Astrocyte (in vitro differentiated cells and primary cell): ENCODE data around the gene WDR27. TPM values are rescaled to one million over a fixed set of nuclear protein-coding genes. Genes with fewer than 3 reads are reported as not detected.

Source experiments
- DNase-seq: peaks from one replicate; pipeline ENCODE4 v3.0.0-alpha.2; 2010; ENCODE audit warnings: low read depth
- FAIRE-seq: peaks from 2 replicates; lab custom pipeline; 2011; peaks lifted over from hg19 to GRCh38; lab: Jason Lieb, UNC
- H2AFZ ChIP-seq: 2 replicates; pipeline ENCODE4 v1.6.0; 2012; ENCODE audit warnings: low read depth, low read length, inconsistent platforms
- H3K27ac ChIP-seq: 2 replicates; pipeline ENCODE4 v1.5.1; 2011; ENCODE audit warnings: low read depth, low read length, inconsistent platforms
- H3K27me3 ChIP-seq: 2 replicates; pipeline ENCODE4 v1.6.0; 2011; ENCODE audit warnings: low read length, inconsistent platforms; ENCODE audit not compliant: insufficient read depth
- H3K36me3 ChIP-seq: 2 replicates; pipeline ENCODE4 v1.5.1; 2011; ENCODE audit warnings: low read length, inconsistent platforms; ENCODE audit not compliant: insufficient read depth
- H3K4me1 ChIP-seq: 2 replicates; pipeline ENCODE4 v1.5.1; 2011; ENCODE audit warnings: low read length, inconsistent platforms; ENCODE audit not compliant: insufficient read depth
- H3K4me2 ChIP-seq: 2 replicates; pipeline ENCODE4 v1.6.0; 2012; ENCODE audit warnings: low read length, inconsistent platforms
- H3K4me3 ChIP-seq: 2 replicates; pipeline ENCODE4 v1.5.1; 2011; ENCODE audit warnings: low read depth, mild to moderate bottlenecking, low read length, inconsistent platforms; ENCODE audit not compliant: insufficient read depth
- H3K79me2 ChIP-seq: 2 replicates; pipeline ENCODE4 v1.6.0; 2012; ENCODE audit warnings: mild to moderate bottlenecking, low read length, inconsistent platforms; ENCODE audit not compliant: insufficient read depth
- H3K9ac ChIP-seq: 2 replicates; pipeline ENCODE4 v1.6.0; 2012; ENCODE audit warnings: mild to moderate bottlenecking, low read length, inconsistent platforms
- H3K9me3 ChIP-seq: 2 replicates; pipeline ENCODE4 v1.5.1; 2012; ENCODE audit warnings: low read depth, mild to moderate bottlenecking, low read length, inconsistent platforms; ENCODE audit not compliant: insufficient read depth
- H4K20me1 ChIP-seq: 2 replicates; pipeline ENCODE4 v1.6.0; 2012; ENCODE audit warnings: low read length, inconsistent platforms; ENCODE audit not compliant: insufficient read depth
- H3K27ac Mint-ChIP-seq: one replicate; pipeline ENCODE4 v1.8.0; 2021; ENCODE audit warnings: mild to moderate bottlenecking, mixed read lengths; ENCODE audit not compliant: unreplicated experiment
- H3K27me3 Mint-ChIP-seq: one replicate; pipeline ENCODE4 v1.8.0; 2021; ENCODE audit warnings: low read depth, mixed read lengths; ENCODE audit not compliant: unreplicated experiment
- H3K36me3 Mint-ChIP-seq: one replicate; pipeline ENCODE4 v1.8.0; 2021; ENCODE audit warnings: low read depth, mixed read lengths; ENCODE audit not compliant: unreplicated experiment
- H3K4me1 Mint-ChIP-seq: one replicate; pipeline ENCODE4 v1.8.0; 2021; ENCODE audit warnings: low read depth, mixed read lengths; ENCODE audit not compliant: unreplicated experiment
- H3K4me3 Mint-ChIP-seq: one replicate; pipeline ENCODE4 v1.8.0; 2021; ENCODE audit warnings: mild to moderate bottlenecking, moderate library complexity, mixed read lengths; ENCODE audit not compliant: unreplicated experiment
- H3K9me3 Mint-ChIP-seq: one replicate; pipeline ENCODE4 v1.8.0; 2021; ENCODE audit warnings: mild to moderate bottlenecking, mixed read lengths; ENCODE audit not compliant: unreplicated experiment
- CTCF ChIP-seq: IDR thresholded peaks from 2 replicates; pipeline ENCODE4 v1.5.1; 2011; ENCODE audit warnings: low read depth, mild to moderate bottlenecking, inconsistent platforms, low read length, moderate library complexity; ENCODE audit not compliant: insufficient read depth
- EZH2 ChIP-seq: IDR thresholded peaks from 2 replicates; pipeline ENCODE4 v1.6.1; 2012; ENCODE audit warnings: mild to moderate bottlenecking, low read length, inconsistent platforms; ENCODE audit not compliant: insufficient read depth
- total RNA-seq: library from RNA; stranded (reverse); gene quantifications from 2 replicates; pipeline ENCODE4 v1.2.1, GENCODE V29; 2021

WDR27 gene
- total RNA-seq, 1 donor from 2014 or later, result 31.2 TPM

GRCh38 chr6:169457762-169458161 lies 244.1 kb downstream of the WDR27 start:
- Histone ChIP-seq H3K79me2 (no peaks in the 10 kb centered on the region), H2AFZ (no peak overlapping the region), H3K4me3 (no peak overlapping the region), H3K36me3 (no peaks in the 10 kb centered on the region), H3K4me2 (no peak overlapping the region), H3K27me3 (no peaks in the 10 kb centered on the region), H3K9me3 (no peaks in the 10 kb centered on the region), H3K4me1 (peaks cover 3% of the 10 kb centered on the region), H3K27ac (no peak overlapping the region), H3K9ac (no peak overlapping the region), H4K20me1 (no peaks in the 10 kb centered on the region)
- DNase-seq, result no peak
- Mint-ChIP-seq H3K4me3 (no peak overlapping the region), H3K9me3 (peaks cover 2% of the 10 kb centered on the region), H3K27ac (no peak overlapping the region), H3K36me3 (no peaks in the 10 kb centered on the region), H3K27me3 (no peaks in the 10 kb centered on the region), H3K4me1 (peaks cover 7% of the 10 kb centered on the region)
- no peak for FAIRE-seq
- TF ChIP-seq CTCF (no peak), EZH2 (no peak)

- Histone ChIP-seq H3K4me1 (peaks cover 4% of the 10 kb centered on the region), H3K9ac (no peak overlapping the region), H3K27me3 (no peaks in the 10 kb centered on the region), H2AFZ (no peak overlapping the region), H3K79me2 (no peaks in the 10 kb centered on the region), H3K4me3 (no peak overlapping the region), H3K4me2 (no peak overlapping the region), H3K9me3 (no peaks in the 10 kb centered on the region), H4K20me1 (no peaks in the 10 kb centered on the region), H3K27ac (no peak overlapping the region), H3K36me3 (no peaks in the 10 kb centered on the region)
- Mint-ChIP-seq H3K36me3 (no peaks in the 10 kb centered on the region), H3K4me1 (peaks cover 8% of the 10 kb centered on the region), H3K4me3 (no peak overlapping the region), H3K27me3 (no peaks in the 10 kb centered on the region), H3K9me3 (peaks cover 2% of the 10 kb centered on the region), H3K27ac (no peak overlapping the region)
- DNase-seq, result no peak
- FAIRE-seq, result no peak
- no peak for TF ChIP-seq EZH2
- TF ChIP-seq CTCF, result no peak
Observed at GRCh38 chr6:169456840-169457239, 245.0 kb downstream of the WDR27 start.

GRCh38 chr6:169455470-169455869 lies 246.4 kb downstream of the WDR27 start:
- no peak overlapping the region for H2AFZ ChIP-seq
- no peaks in the 10 kb centered on the region for H3K36me3 Mint-ChIP-seq

More at GRCh38 chr6:169455470-169455869, 246.4 kb downstream of the WDR27 start:
- no peak overlapping the region for H3K27ac ChIP-seq
- no peak overlapping the region for H3K4me3 Mint-ChIP-seq
- TF ChIP-seq EZH2, result no peak
- H3K9ac ChIP-seq, result no peak overlapping the region
- no peaks in the 10 kb centered on the region for H3K27me3 Mint-ChIP-seq
- no peak for DNase-seq
- H3K9me3 ChIP-seq, result no peaks in the 10 kb centered on the region
- H3K4me1 ChIP-seq, result peaks cover 12% of the 10 kb centered on the region
- no peaks in the 10 kb centered on the region for H4K20me1 ChIP-seq
- H3K27me3 ChIP-seq, result no peaks in the 10 kb centered on the region
- no peaks in the 10 kb centered on the region for H3K9me3 Mint-ChIP-seq
- no peaks in the 10 kb centered on the region for H3K36me3 ChIP-seq
- FAIRE-seq, result no peak
- no peak overlapping the region for H3K27ac Mint-ChIP-seq
- no peak overlapping the region for H3K4me3 ChIP-seq
- no peak overlapping the region for H3K4me2 ChIP-seq
- H3K79me2 ChIP-seq, result no peaks in the 10 kb centered on the region
- peaks cover 14% of the 10 kb centered on the region for H3K4me1 Mint-ChIP-seq
